GM19240 (cell line): ENCODE measurements around the gene MAOB.
"Not testable (repeated sequence)": the region's sequence is repeated elsewhere in the genome, so short reads cannot be mapped to it uniquely, and the experiment has no call there.

Source experiments
- DNase-seq: peaks from one replicate; pipeline ENCODE4 v3.0.0; 2011; ENCODE audit warnings: low spot score; ENCODE audit not compliant: insufficient read length

The MAOB gene

DNA sequence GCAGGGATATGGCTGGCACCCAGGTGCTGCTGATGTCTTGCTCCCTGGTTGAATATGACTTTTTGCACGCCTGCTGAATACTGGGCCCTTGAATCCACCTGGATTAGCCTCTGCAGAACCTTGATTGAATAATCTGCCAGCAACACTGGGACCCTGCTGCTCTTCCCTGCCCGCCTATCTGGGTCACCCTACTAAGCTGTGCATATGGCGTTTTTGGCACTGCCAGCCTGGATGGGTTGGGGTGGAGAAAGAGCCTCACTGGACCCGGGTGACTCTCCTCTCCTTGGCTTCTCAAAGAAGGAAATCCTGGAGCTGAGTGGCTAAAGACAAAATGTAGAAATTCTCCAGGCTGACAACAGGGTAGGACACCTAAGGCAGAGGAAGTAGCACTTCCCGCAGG lies 126.2 kb downstream of the MAOB start:
- no peak for DNase-seq

GRCh38 chrX:43753637-43754036 lies 128.6 kb downstream of the MAOB start:
- no peak for DNase-seq

GRCh38 chrX:43750248-43750676 lies 132.0 kb downstream of the MAOB start:
- DNase-seq: peak; percentile 24

DNA sequence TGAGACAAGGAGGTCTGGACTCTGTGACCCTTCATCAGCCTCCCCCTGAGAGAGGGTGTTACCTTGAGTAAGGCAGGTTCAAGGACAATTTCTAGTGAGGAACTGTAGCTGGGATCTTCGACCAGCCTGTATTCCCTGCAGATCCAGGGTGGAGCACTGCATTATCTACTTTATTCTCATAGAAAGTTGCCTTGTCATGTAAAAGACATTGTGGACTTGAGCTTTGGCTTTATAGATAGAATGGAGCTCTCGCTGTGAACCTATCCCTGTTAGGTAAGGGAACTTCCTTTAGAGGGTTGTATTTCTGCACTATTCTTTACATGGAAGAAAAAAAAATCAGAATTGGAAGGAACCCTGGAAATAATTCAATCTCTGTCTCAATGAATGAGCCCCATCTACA lies 134.8 kb downstream of the MAOB start:
- no peak for DNase-seq

DNA sequence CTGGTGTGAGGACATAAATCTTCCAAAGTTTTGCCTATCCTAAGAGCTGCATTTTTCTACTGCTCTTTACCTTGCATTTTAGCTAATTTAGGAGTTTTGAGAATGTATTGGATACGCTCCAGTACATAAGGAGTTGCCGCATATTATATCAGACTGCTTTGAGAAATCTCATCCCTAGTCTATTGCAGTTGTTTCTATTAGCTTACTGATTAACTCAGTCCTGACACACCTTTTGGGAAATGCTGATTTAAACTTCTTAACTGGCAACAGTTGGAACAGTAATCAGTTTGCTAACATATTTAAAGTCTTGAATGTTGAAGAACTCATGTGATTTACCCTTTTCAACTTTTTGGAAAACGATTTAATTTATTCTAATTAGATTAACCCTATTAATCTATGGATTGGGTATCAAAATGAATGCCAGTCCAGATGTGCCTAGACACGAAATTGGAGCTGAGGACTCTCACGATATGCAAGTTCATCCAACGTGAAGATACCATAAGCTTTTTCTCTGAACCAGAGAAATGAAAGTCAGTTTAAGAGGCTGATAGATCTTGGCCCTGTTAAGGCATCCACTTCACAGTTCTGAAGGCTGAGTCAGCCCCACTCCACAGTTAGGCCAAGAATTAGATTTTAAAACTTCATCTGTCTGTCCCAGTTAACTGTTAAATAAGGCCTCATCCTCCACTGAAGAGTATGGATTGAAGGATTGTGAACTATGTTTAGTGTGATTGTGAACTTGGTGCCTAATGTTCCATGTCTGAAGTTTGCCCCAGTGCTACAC lies 136.1 kb downstream of the MAOB start:
- DNase-seq: no peak

GRCh38 chrX:43744284-43744683 lies 138.0 kb downstream of the MAOB start:
- DNase-seq: no peak

- no peak for DNase-seq
These were observed 139.0 kb downstream of the MAOB start for GRCh38 chrX:43743100-43743822.

- DNase-seq: no peak
These were observed 140.2 kb downstream of the MAOB start for GRCh38 chrX:43741843-43742573.

DNA sequence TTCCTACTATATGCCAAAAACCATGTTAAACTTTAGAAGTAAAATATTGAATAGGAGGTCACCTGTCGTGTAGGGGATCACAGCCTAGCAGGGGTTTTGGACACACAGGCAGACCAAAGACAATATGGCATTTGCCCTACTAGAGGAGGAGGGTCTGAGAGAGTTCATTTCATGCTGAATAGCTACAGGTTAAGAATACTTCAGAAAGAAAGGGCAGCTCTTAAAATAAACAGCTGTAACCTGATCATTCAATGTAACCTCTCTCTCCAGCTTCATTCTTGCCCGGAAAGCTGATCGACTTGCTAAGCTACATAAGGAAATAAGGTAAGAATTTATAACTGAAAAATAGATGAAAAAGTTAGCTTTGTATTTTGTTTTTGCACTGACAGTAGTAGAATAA lies 146.3 kb downstream of the MAOB start:
- DNase-seq: no peak

DNA sequence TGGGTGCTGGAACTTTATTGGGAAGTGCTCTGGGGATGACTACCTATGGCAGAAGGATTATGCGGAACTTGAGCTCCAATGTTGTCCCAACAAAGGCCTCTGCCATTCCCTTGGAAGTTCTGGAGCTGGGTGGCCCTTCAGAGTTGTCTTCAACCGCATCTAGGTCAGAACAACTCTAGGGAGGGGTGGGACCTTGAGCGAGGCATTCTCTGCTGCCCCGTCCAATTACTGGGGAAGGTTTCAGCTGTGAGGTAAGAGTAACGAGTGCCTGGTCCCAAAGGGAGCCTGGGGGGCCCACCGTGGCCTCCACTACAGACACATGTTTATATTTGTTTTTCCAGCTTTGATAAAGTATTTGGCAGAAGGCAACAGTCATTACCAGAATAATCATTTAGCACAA lies 146.7 kb downstream of the MAOB start:
- no peak for DNase-seq

DNA sequence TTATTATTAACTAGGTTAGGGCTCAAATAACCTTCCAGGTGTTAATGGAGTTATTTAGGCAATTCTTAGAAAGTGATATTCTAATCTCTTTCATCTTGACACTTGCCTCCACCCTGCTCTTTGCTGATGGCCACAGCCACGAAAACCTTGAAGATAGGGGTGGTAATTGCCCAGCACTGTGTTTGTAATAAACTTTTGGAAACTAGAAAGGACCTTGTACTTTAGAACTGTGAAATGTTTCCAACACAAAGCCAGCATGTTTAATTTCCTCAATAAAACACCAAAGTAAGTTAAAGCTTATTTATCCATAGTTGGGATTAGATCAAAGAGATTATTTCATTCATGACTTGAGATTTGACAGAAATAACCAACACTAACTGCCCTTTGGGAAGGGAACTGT lies 147.8 kb downstream of the MAOB start:
- no peak for DNase-seq

DNA sequence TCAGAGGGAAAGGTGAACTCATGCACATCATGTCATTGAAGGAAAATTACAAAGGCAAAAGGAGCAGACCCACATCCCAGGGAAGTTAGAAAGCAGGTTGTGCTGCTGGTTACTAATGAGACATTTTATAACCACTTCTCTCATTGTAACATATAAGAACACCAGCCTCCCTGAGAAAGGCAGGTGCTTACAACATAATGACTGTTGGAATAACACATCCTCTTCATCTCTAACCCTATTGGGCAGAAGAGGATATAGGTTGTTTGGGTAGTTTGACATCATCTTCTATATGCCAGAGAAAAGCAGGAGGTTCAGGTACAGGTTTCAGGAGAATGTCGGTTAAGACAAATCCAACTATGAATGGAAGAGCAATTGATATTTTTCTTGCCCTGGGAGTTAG lies 148.6 kb downstream of the MAOB start:
- DNase-seq: no peak

GRCh38 chrX:43731086-43731485 lies 151.2 kb downstream of the MAOB start:
- no peak for DNase-seq

GRCh38 chrX:43728966-43729365 lies 153.3 kb downstream of the MAOB start:
- no peak for DNase-seq

GRCh38 chrX:43728002-43728401 lies 154.2 kb downstream of the MAOB start:
- no peak for DNase-seq

DNA sequence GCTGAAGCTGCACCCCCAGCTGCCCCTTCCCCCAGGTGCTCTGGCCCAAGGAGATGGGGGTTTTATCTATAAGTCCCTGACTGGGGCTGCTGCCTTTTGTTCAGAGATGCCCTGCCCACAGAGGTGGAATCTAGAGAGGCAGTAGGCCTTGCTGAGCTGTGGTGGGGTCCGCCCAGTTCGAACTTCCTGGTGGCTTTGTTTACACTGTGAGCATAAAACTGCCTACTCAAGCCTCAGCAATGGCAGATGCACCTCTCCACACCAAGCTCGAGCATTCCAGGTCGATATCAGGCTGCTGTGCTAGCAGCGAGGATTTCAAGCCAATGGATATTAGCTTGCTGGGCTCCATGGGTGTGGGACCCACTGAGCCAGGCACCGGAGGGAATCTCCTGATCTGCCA lies 155.0 kb downstream of the MAOB start:
- not testable (repeated sequence) for DNase-seq

DNA sequence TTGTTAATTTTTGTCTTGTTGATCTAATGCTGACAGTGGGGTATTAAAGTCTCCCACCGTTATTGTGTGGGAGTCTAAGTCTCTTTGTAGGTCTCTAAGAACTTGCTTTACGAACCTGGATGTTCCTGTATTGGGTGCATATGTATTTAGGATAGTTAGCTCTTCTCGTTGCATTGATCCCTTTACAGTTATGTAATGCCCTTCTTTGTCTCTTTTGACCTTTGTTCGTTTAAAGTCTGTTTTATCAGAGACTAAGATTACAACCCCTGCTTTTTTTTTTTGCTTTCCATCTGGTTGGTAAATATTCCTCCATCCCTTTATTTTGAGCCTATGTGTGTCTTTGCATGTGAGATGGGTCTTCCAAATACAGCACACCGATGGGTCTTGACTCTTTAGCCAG lies 157.0 kb downstream of the MAOB start:
- not testable (repeated sequence) for DNase-seq

- no peak for DNase-seq
These were observed 161.3 kb downstream of the MAOB start for GRCh38 chrX:43720961-43721360.

DNA sequence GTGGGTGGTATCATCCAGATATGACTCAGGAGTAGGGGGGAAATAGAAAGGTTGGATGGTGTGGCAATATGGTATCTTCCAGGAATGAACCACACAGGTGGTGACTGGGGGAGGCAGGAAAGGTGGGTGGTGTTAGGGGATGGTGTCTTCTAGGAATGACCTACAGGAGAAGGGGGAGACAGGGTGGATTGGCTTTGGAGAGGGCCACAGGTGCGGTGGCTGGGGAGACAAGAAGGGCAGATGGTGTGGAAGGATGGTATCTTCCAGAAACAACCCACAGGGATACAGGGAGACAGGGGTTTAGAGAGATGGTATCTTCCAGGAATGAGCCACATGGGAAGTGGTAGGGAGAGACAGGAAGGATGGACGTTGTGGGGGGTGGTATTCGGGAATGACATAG lies 162.2 kb downstream of the MAOB start:
- DNase-seq: no peak

- DNase-seq: no peak
These were observed 163.3 kb downstream of the MAOB start for GRCh38 chrX:43718956-43719355.

DNA sequence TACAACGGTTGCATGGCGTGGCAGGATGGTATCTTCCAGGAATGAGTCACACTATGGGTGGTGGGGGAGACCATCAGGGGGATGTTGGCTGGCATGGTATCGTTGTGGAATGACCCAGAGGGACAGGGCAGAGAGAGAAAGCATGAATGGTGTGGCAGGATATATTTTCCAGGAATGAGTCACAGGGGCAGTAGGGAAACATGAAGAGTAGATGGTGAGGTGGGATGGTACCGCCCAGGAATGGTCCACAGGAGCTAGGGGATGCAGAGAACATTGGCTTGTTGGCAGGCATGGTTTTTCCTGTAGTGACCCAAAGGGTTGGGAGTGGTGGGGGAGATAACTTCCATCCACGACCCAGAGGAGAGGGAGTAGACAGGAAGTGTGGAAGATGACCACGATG lies 163.7 kb downstream of the MAOB start:
- DNase-seq: no peak

- DNase-seq: no peak
These were observed 164.2 kb downstream of the MAOB start for GRCh38 chrX:43718081-43718480.
